Muscle of leg (tissue), 16 donors: Measurements from ENCODE around the gene LRRK1. TPM values are rescaled to one million over a fixed set of nuclear protein-coding genes. Genes with fewer than 3 reads are reported as not detected.
A peak's percentile ranks its signal among the peaks of the same experiment; 100 is the strongest.

Source experiments
- DNase-seq: peaks from one replicate; pipeline ENCODE4 v3.0.0; 2013
- H3K27ac ChIP-seq: one replicate; pipeline ENCODE4 v1.5.1; 2013; ENCODE audit warnings: mild to moderate bottlenecking, low read length, control low read depth
- H3K27me3 ChIP-seq: one replicate; pipeline ENCODE4 v1.6.1; 2013; ENCODE audit warnings: low read length; ENCODE audit not compliant: control insufficient read depth, insufficient read depth
- H3K36me3 ChIP-seq: one replicate; pipeline ENCODE4 v1.6.1; 2013; ENCODE audit warnings: low read length; ENCODE audit not compliant: control insufficient read depth, insufficient read depth
- H3K4me1 ChIP-seq: one replicate; pipeline ENCODE4 v1.6.1; 2013; ENCODE audit warnings: low read length; ENCODE audit not compliant: control insufficient read depth, insufficient read depth
- H3K4me3 ChIP-seq: one replicate; pipeline ENCODE4 v1.5.1; 2013; ENCODE audit warnings: low read length, control low read depth
- H3K9me3 ChIP-seq: replicated peaks from 2 replicates; pipeline ENCODE4 v1.6.1; 2013; ENCODE audit warnings: low read depth, low read length; ENCODE audit not compliant: control insufficient read depth
- WGBS: methylation state at CpG from one replicate; pipeline ENCODE4 v1.1.5; 2013; ENCODE audit warnings: missing lambda C conversion rate; ENCODE audit not compliant: insufficient coverage; 5-methylcytosine and 5-hydroxymethylcytosine counted together
- long read RNA-seq, 11 donors: transcript quantifications; one replicate each; lab custom pipeline, GENCODE V29; 2026
- polyA plus RNA-seq, 8 donors: library from polyadenylated mRNA; unstranded; fragments of 120-200 nt; gene quantifications; one replicate each; pipeline versions ENCODE4 v1.2.1 to v1.2.3, GENCODE V29; 2013; ENCODE audit warnings: inconsistent platforms in 1 of 8, low replicate concordance in 1 of 8; ENCODE audit not compliant: insufficient read length in 8 of 8, insufficient read depth in 1 of 8
- total RNA-seq: library from RNA; stranded (reverse); fragments of 120-200 nt; gene quantifications from one replicate; pipeline ENCODE4 v1.2.4, GENCODE V29; 2013

The LRRK1 gene
- 4.5 TPM for total RNA-seq
- 1 to 10 TPM; 4.1 to 9.4 (median 6.0) TPM for polyA plus RNA-seq
- long read RNA-seq, donor 1: 0 reads
- long read RNA-seq, donor 2: 0 reads
- long read RNA-seq, donor 3, partial matches to known transcripts: 0 of 9 reads
- long read RNA-seq, donor 3, other reads (novel, unspliced or antisense): 9 of 9 reads
- long read RNA-seq, donor 4, partial matches to known transcripts: 0 of 1 reads
- long read RNA-seq, donor 4, other reads (novel, unspliced or antisense): 0 of 1 reads
- long read RNA-seq, donor 5, partial matches to known transcripts: 12 of 52 reads
- long read RNA-seq, donor 5, other reads (novel, unspliced or antisense): 39 of 52 reads
- long read RNA-seq, donor 6, partial matches to known transcripts: 0 of 1 reads
- long read RNA-seq, donor 6, other reads (novel, unspliced or antisense): 0 of 1 reads
- long read RNA-seq, donor 7: 0 reads
- long read RNA-seq, donor 8: 0 reads
- long read RNA-seq, donor 9: 0 reads
- long read RNA-seq, donor 10: 0 reads
- long read RNA-seq, donor 11: 0 reads

GRCh38 chr15:100918690-100919480 lies at the start of gene LRRK1:
Gene LRRK1, plus strand, starts transcription at chr15:100919357. Its CDS starts 5,276 bp downstream, at chr15:100924633.
- under 1% methylated on average over 81 of the region's 87 CpGs for WGBS
- H3K4me3 ChIP-seq: peak within 1 kb of the TSS; percentile 63
- peaks cover 9% of the 10 kb centered on the region for H3K36me3 ChIP-seq
- H3K4me1 ChIP-seq: peaks cover 18% of the 10 kb centered on the region
- peak; percentile 76 for DNase-seq
- peak within 1 kb of the TSS; percentile 45 for H3K27ac ChIP-seq
- H3K27me3 ChIP-seq: peaks cover 37% of the 10 kb centered on the region
- H3K9me3 ChIP-seq: no peaks in the 10 kb centered on the region

- Histone ChIP-seq H3K4me1 (no peaks in the 10 kb centered on the region), H3K9me3 (no peaks in the 10 kb centered on the region), H3K36me3 (no peaks in the 10 kb centered on the region), H3K27ac (no peak overlapping the region), H3K27me3 (peaks cover 15% of the 10 kb centered on the region), H3K4me3 (no peak overlapping the region)
- 86% methylated on average over 1 of the region's 2 CpGs for WGBS
- DNase-seq: peak; percentile 90
Observed at GRCh38 chr15:100873029-100873677, 46.0 kb upstream of the LRRK1 start.

- Histone ChIP-seq H3K4me3 (no peak overlapping the region), H3K27ac (no peak overlapping the region), H3K4me1 (peaks cover 11% of the 10 kb centered on the region), H3K27me3 (peaks cover 28% of the 10 kb centered on the region), H3K9me3 (no peaks in the 10 kb centered on the region), H3K36me3 (no peaks in the 10 kb centered on the region)
- DNase-seq: no peak
- WGBS: no CpG with 5 or more reads among the region's 2 CpGs
Observed at GRCh38 chr15:100875495-100875894, 43.7 kb upstream of the LRRK1 start.

- no peaks in the 10 kb centered on the region for H3K9me3 ChIP-seq
- H3K4me3 ChIP-seq: no peak overlapping the region
- 100% methylated on average over 5 of the region's 7 CpGs for WGBS
- peaks cover 31% of the 10 kb centered on the region for H3K27me3 ChIP-seq
- H3K27ac ChIP-seq: no peak overlapping the region
- DNase-seq: no peak
- no peaks in the 10 kb centered on the region for H3K36me3 ChIP-seq
- H3K4me1 ChIP-seq: peaks cover 12% of the 10 kb centered on the region
Observed at GRCh38 chr15:100875976-100876375, 43.2 kb upstream of the LRRK1 start.

GRCh38 chr15:100877551-100877950 lies 41.6 kb upstream of the LRRK1 start:
- WGBS: 100% methylated on average over 3 of the region's 10 CpGs
- H3K27me3 ChIP-seq: peaks cover 41% of the 10 kb centered on the region
- H3K4me3 ChIP-seq: no peak overlapping the region
- H3K27ac ChIP-seq: no peak overlapping the region
- H3K4me1 ChIP-seq: peaks cover 12% of the 10 kb centered on the region
- no peaks in the 10 kb centered on the region for H3K9me3 ChIP-seq
- no peak for DNase-seq
- H3K36me3 ChIP-seq: no peaks in the 10 kb centered on the region

GRCh38 chr15:100878130-100878529 lies 41.0 kb upstream of the LRRK1 start:
- Histone ChIP-seq H3K9me3 (no peaks in the 10 kb centered on the region), H3K27me3 (peaks cover 41% of the 10 kb centered on the region), H3K4me1 (peaks cover 12% of the 10 kb centered on the region), H3K4me3 (no peak overlapping the region), H3K36me3 (no peaks in the 10 kb centered on the region), H3K27ac (no peak overlapping the region)
- 79% methylated on average over 6 of the region's 11 CpGs for WGBS
- DNase-seq: no peak

- no peak overlapping the region for H3K4me3 ChIP-seq
- H3K4me1 ChIP-seq: peaks cover 12% of the 10 kb centered on the region
- no peaks in the 10 kb centered on the region for H3K36me3 ChIP-seq
- no peak overlapping the region for H3K27ac ChIP-seq
- peaks cover 45% of the 10 kb centered on the region for H3K27me3 ChIP-seq
- WGBS: 51% methylated on average over 5 of the region's 12 CpGs
- DNase-seq: no peak
- H3K9me3 ChIP-seq: no peaks in the 10 kb centered on the region
Observed at GRCh38 chr15:100878648-100879047, 40.5 kb upstream of the LRRK1 start.

- WGBS: 3% methylated on average over 60 of the region's 62 CpGs
Observed at GRCh38 chr15:100879061-100879463, 40.1 kb upstream of the LRRK1 start.

GRCh38 chr15:100879464-100880138 lies 39.6 kb upstream of the LRRK1 start, which contains the start of gene ALDH1A3:
Gene ALDH1A3, plus strand, starts transcription at chr15:100879831. Its CDS starts 77 bp downstream, at chr15:100879908.
- peak; percentile 80 for DNase-seq
- H3K27ac ChIP-seq: no peak within 1 kb of the TSS
- H3K9me3 ChIP-seq: no peaks in the 10 kb centered on the region
- H3K36me3 ChIP-seq: no peaks in the 10 kb centered on the region
- H3K4me3 ChIP-seq: peak within 1 kb of the TSS; percentile 45
- H3K4me1 ChIP-seq: peaks cover 12% of the 10 kb centered on the region
- under 1% methylated on average over 91 of the region's 93 CpGs for WGBS
- peaks cover 47% of the 10 kb centered on the region for H3K27me3 ChIP-seq

More at GRCh38 chr15:100879061-100879463, 40.1 kb upstream of the LRRK1 start:
- no peaks in the 10 kb centered on the region for H3K9me3 ChIP-seq
- H3K27ac ChIP-seq: no peak overlapping the region
- H3K27me3 ChIP-seq: peaks cover 47% of the 10 kb centered on the region
- peaks cover 12% of the 10 kb centered on the region for H3K4me1 ChIP-seq
- no peak for DNase-seq
- no peak overlapping the region for H3K4me3 ChIP-seq
- H3K36me3 ChIP-seq: no peaks in the 10 kb centered on the region
